ENCODE measurements around the gene ENTPD6.
"Not testable (repeated sequence)": the region's sequence is repeated elsewhere in the genome, so short reads cannot be mapped to it uniquely, and the experiment has no call there.

The ENTPD6 gene

DNA sequence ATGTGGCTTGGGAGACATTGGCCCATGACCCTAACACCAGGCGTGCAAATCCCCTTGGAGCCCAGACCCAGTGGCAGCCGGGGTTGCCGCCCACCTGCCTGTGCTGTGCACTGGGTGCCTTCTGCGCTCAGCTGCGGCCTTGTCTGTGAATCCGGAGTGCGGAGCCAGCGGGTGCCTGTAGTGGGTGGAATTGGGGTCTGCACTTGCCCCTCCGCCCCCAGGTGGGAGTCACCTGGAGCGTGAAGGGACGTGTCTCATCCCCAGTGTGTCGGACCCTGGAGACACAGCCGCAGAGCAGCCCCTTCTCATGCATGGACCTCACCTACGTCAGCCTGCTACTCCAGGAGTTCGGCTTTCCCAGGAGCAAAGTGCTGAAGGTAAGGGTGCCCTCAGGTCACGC lies 29.4 kb downstream of the ENTPD6 start:
- DNase-seq: no peak

- no peak for DNase-seq
These were observed 30.3 kb downstream of the ENTPD6 start for GRCh38 chr20:25225642-25226432.

DNA sequence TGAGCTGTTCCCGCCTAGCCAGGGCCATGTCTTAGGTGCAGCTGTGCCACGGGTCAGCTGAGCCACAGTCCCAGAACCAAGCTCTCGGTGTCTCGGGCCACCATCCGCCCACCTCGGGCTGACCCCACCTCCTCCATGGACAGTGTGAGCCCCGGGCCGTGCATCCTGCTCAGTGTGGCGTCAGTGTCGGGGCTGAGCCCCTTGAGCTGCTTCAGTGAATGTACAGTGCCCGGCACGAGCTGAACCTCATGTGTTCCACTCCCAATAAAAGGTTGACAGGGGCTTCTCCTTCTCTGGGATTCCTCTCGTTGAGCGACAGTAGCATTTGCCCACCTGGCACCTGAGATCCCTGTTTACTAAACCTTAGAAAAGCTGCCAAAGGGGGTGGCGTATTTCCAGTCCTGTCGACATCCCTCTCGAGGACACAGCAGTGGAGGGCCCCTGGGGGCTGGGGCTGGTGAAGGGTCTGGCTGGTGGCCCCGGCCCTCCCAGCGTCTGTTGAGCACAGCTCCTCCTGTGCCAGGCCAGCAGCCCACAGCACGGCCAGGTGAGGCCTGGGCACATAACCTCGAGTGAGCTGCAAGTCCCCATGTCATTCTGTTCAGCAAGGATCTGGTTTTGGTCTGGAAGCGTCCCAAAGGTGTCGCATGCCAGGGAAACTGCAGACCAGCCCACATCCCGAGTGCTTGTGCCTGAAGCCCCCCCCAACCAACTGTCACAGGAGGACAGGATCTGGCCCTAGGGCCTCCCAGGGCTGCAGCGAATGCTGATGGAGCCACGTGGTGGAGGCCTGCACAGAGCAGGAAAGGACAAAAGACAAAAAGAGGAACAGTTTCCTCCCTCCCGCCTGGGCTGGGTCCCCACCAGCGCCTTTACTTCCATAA lies 31.2 kb downstream of the ENTPD6 start:
- no peak for DNase-seq

GRCh38 chr20:25227317-25227831 lies 31.9 kb downstream of the ENTPD6 start:
- no peak for DNase-seq

DNA sequence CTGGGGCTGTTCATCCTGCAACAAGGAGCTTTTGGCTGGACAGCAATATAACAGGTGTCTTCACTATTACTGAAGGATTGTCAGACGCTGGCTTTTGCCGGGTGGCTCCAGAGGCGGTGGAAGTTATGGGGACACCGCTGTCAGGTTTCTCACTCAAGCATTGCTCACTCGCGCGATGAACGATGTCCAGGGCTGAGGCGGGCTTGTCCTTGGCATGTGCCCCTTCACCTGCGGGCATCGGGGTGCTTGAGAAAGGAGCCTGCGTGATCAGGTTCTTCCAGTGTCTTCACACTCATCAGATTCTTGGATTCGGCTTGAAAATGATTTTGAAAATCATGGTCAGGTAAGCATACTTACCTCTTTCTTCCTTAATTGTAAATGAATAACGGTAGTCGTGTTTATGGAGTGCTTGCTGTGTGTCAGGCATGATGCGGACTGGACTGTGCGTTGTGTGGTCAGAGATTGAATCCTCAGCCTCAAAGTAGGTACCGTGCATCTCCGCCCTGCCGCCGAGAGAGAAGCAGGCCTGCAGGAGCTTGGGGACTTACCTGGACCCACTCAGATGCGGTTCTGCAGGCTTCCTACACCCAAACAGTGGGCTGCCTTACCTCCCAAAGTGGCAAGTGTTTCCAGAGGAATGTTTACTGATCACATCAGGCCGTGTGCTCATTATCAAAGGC lies 34.1 kb downstream of the ENTPD6 start:
- no peak for DNase-seq

- no peak for DNase-seq
These were observed 34.8 kb downstream of the ENTPD6 start for GRCh38 chr20:25230166-25230831.

GRCh38 chr20:25233016-25233772 lies 37.7 kb downstream of the ENTPD6 start:
- DNase-seq: no peak

DNA sequence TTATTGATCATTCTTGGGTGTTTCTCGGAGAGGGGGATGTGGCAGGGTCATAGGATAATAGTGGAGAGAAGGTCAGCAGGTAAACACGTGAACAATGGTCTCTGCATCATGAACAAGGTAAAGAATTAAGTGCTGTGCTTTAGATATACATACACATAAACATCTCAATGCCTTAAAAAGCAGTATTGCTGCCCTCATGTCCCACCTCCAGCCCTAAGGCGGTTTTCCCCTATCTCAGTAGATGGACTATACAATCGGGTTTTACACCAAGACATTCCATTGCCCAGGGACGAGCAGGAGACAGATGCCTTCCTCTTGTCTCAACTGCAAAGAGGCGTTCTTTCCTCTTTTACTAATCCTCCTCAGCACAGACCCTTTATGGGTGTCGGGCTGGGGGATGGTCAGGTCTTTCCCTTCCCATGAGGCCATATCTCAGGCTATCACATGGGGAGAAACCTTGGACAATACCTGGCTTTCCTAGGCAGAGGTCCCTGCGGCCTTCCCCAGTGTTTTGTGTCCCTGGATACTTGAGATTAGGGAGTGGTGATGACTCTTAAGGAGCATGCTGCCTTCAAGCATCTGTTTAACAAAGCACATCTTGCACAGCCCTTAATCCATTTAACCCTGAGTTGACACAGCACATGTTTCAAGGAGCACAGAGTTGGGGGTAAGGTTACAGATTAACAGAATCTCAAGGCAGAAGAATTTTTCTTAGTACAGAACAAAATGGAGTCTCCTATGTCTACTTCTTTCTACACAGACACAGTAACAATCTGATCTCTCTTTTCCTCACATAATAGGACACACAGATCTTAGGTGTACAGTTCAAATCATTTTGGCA lies 38.7 kb downstream of the ENTPD6 start:
- DNase-seq: not testable (repeated sequence)

DNA sequence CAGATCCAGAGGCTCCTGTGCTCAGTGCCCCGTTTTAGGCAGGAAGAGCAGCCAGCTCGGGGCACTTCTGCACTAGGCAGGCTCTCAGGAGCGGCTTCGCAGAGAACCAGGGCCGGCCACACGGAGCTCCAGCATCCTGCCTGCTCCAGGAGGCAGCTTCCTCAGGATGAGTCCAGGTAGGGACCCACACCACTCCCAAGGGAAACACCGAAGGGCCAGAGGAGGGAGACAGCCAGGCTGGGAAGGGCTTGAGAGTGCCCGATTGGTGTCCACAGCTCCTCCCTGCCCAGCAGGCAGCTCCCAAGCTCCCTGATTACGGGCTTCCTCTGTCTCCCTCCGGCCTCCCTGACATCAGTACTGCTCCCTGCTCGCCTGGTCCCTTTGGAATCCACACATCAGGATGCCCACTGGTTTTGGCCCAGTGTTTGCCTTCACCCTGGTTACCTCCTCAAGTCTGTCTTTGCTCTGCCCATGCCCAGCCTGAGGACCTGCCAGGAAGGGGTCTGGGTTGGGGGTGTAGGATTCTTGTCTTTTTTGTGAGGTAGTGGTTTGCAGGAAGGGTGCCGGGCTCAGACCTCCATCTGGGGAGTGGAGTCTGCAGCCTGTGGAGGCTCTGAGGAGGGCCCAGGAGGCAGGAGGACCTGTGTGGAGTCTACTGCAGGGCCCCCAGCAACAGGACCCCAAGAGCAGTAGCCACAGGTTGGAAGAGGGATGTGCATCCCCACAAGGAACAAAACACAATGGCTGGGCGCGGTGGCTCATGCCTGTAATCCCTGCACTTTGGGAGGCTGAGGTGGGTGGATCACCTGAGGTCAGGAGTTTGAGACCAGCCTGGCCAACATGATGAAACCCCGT lies 41.2 kb downstream of the ENTPD6 start:
- no peak for DNase-seq

- DNase-seq: peak in 1 of 2 donors; percentile 69
These were observed 42.3 kb downstream of the ENTPD6 start for GRCh38 chr20:25237610-25238318.

GRCh38 chr20:25238319-25239037 lies 43.0 kb downstream of the ENTPD6 start:
- no peak for DNase-seq

DNA sequence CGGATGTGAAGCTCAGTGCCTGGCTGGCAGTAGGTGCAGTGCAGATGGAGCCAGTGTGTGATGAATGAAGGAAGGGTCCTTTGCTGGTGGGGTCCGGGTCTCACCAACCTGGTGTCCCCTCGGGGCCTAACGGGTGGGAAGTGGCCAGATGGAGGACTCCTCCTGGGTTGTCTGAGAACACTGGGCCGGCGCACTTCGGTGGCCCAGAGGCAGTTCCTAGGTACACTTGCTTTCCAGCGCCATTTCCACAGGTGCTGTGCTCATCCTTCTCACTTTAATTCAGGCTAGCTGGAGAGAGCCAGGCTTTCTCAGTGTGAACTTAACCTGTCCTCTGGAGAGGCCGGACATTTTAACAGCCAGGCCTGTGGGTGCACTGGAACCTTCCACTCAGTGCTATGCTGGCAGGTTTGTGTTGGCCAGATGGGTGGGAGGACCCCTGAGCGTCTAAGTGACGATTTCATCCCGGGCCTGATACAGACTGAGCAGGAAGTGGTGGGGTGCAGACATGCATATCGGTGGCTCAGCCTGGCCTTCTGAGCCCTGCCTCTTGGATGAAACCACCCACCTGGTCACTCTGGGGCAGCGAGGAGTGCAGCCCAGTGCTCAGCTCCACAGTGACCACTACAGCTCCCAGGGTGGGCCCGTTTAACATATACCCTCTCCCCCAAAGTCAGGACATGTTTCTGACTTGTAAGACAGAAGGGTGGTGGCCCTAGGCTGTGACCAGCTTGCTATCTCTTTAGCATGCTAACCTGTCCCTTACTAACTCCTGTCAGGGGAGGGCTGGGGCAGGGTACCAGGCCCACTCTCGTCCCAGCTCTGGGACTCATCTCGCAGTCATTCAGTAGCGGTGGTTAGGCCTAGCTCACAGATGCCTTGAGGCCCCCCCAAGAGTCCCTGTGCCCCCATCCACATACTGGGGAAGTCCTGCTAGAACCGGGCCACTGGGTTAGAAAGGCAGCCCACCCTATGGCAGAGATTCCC lies 44.2 kb downstream of the ENTPD6 start:
- DNase-seq: no peak

DNA sequence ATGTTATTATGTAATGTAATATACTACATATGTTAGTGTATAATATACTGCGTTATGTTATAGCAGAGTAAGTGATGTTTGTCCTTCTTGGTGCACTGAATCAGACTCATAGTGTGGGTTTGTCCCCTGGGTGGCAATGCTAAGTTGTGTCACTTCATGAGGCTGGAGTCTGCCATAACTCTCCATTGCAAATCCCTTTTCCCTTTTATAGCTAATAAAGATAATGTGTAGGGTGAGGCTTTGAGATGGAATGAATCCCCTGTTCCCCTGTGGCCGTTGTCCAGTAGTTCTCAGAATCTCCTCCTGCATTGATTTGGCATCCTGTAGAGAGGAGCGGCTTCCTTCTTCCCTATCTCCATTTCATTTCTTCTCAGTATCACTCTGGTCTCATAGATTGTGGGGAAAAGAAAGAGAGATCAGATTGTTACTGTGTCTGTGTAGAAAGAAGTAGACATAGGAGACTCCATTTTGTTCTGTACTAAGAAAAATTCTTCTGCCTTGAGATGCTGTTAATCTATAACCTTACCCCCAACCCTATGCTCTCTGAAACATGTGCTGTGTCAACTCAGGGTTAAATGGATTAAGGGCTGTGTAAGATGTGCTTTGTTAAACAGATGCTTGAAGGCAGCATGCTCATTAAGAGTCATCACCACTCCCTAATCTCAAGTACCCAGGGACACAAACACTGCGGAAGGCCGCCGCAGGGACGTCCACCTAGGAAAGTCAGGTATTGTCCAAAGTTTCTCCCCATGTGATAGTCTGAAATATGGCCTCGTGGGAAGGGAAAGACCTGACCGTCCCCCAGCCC lies 45.5 kb downstream of the ENTPD6 start:
- DNase-seq: not testable (repeated sequence)

- DNase-seq: not testable (repeated sequence)
These were observed 46.1 kb downstream of the ENTPD6 start for GRCh38 chr20:25241659-25241955.

DNA sequence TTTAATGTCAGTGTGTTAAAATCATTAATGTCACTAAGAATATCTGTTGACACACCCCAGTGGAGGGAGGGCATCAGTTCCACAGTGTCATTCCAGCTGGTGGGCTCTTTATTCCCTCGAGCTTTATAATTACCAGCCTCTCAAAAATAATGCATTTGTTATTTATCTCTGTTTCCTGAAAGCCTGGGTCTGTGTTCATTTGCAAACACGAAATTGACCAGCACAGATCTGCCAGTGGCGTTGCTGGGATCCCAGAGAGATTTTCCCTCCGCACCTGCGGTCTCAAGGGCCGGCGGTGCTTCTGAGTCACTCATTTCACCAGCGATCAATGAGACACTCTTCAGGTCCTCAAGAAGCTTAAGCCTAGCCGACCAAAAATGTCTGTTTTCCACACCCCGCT lies 46.7 kb downstream of the ENTPD6 start:
- no peak for DNase-seq

- no peak for DNase-seq
These were observed 48.0 kb downstream of the ENTPD6 start for GRCh38 chr20:25243416-25243979.
